RWPE1 (cell line): ENCODE data around the gene ATP6V1B1.
A peak's percentile ranks its signal among the peaks of the same experiment; 100 is the strongest.

Experiments
- CTCF ChIA-PET: fragments of 350-600 bp; sonication (Branson Sonifier 250); formaldehyde crosslinking; extraction: SDS; loops from one replicate; lab custom pipeline; 2021; lab: Yijun Ruan, JAX
- POLR2A ChIA-PET: fragments of 400-600 bp; formaldehyde crosslinking; extraction: SDS; loops from one replicate; lab custom pipeline; 2020; ENCODE audit warnings: antibody characterized with exemption; ENCODE audit not compliant: low non-redundant PET; lab: Yijun Ruan, JAX
- DNase-seq: peaks from one replicate; pipeline ENCODE4 v3.0.0; 2012; ENCODE audit warnings: low spot score
- H3K27ac ChIP-seq: fragments of 450-650 bp; 2 replicates; pipeline ENCODE4 v1.5.1; 2017
- TF ChIP-seq, protein P1 (sequence below): fragments of 450-650 bp; conservative IDR thresholded peaks from 2 replicates; pipeline ENCODE4 v1.5.1; 2017; ENCODE audit warnings: low read depth, mild to moderate bottlenecking

ATP6V1B1 gene

GRCh38 chr2:70984228-70984575, 48.5 kb downstream of the ATP6V1B1 start:
- ChIA-PET POLR2A (no interaction called here), CTCF (interaction anchor here (0.6 to 1.4 kb wide), 2 partner anchors 17 to 117 kb away, joined by 3 read pairs; no protein-coding TSS in a partner anchor)
- no peak for DNase-seq
- TF ChIP-seq, protein P1, sequence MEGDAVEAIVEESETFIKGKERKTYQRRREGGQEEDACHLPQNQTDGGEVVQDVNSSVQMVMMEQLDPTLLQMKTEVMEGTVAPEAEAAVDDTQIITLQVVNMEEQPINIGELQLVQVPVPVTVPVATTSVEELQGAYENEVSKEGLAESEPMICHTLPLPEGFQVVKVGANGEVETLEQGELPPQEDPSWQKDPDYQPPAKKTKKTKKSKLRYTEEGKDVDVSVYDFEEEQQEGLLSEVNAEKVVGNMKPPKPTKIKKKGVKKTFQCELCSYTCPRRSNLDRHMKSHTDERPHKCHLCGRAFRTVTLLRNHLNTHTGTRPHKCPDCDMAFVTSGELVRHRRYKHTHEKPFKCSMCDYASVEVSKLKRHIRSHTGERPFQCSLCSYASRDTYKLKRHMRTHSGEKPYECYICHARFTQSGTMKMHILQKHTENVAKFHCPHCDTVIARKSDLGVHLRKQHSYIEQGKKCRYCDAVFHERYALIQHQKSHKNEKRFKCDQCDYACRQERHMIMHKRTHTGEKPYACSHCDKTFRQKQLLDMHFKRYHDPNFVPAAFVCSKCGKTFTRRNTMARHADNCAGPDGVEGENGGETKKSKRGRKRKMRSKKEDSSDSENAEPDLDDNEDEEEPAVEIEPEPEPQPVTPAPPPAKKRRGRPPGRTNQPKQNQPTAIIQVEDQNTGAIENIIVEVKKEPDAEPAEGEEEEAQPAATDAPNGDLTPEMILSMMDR: no peak
- H3K27ac ChIP-seq: no peak overlapping the region

DNA sequence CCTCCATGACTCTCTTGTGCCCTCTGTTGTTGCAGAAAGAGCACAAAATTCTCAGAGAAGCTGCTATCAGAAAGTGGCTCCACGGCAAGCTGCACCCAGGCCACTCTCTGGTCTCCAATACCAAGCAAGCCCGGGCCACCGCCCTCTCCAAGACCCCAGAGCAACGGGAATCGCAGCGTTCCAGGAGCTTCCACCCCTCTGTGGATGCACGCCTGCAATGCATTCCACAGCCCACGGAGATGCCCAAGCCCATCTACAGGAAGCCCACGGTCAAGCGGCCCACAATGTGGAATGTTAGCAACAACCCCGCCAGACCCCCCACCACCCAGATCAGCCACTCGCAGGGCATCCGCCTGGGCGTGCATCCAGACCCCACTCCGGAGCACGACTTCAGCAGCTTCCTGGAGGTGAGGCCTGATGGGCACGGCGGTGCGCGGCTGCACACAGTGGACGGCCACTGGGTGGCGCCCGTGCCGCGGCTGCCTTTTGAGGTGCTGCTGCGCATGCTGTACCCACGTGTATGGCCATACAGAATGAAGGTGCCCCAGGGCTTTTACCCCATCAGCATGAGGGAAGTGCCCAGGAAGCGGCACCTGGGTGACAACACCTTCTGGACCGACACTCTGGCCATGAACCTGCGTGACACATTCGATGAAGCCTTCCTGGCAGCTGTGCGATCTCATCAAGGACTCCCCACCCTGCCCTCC, 49.0 kb downstream of the ATP6V1B1 start:
- CTCF ChIA-PET: interaction anchor here (1.4 kb wide), 1 partner anchor 17 kb away, joined by 3 read pairs; no protein-coding TSS in a partner anchor
- no peak overlapping the region for H3K27ac ChIP-seq
- POLR2A ChIA-PET: no interaction called here
- DNase-seq: peak; percentile 30
- TF ChIP-seq, protein P1: peak; percentile 57

DNA sequence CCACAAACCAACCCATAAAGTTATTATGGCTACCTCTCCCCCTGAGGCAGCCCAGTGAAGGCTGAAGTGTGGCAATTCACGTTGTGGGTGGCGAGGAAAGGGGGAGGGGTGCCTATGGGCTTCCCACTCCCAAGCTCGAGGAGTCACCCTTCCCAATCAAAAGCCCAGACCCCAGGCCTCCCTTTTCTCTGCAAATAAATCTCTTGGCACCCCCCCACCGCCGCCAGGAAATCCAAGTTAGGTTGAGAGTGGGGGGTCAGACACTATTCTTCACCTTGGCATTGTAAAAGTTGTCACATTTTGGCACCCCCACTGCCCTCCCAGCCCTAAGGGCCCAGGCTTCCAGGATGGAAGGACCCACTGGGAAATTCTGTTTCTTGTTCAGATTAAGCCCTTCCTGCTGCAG, 49.6 kb downstream of the ATP6V1B1 start:
- TF ChIP-seq, protein P1: no peak
- DNase-seq: no peak
- POLR2A ChIA-PET: no interaction called here
- CTCF ChIA-PET: interaction anchor here (0.5 to 1.4 kb wide), 2 partner anchors 16 to 238 kb away, joined by 3 to 6 read pairs; no protein-coding TSS in a partner anchor
- H3K27ac ChIP-seq: no peak overlapping the region

DNA sequence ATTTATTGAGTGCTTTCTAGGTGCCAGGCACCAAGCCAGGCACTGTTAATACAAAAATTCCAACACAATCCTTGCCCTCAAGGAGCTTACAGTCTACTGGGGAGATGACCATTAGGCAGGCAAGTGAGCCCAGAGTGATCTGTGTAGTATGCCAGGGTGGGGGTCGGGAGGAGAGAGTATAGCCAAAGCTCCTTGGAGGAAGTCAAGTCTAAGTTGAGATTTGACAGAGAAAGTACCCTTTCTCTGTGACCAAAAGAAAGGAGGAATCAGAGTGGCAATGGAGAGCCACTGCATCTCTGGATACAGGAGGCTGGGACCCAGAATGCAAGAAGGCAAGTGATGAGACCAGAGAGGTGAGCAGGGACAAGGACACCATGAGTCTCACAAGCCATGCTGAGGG, 50.3 kb downstream of the ATP6V1B1 start:
- ChIA-PET POLR2A (no interaction called here), CTCF (interaction anchor here (0.6 kb wide), 1 partner anchor 73 kb away, joined by 3 read pairs; no protein-coding TSS in a partner anchor)
- no peak for DNase-seq

DNA sequence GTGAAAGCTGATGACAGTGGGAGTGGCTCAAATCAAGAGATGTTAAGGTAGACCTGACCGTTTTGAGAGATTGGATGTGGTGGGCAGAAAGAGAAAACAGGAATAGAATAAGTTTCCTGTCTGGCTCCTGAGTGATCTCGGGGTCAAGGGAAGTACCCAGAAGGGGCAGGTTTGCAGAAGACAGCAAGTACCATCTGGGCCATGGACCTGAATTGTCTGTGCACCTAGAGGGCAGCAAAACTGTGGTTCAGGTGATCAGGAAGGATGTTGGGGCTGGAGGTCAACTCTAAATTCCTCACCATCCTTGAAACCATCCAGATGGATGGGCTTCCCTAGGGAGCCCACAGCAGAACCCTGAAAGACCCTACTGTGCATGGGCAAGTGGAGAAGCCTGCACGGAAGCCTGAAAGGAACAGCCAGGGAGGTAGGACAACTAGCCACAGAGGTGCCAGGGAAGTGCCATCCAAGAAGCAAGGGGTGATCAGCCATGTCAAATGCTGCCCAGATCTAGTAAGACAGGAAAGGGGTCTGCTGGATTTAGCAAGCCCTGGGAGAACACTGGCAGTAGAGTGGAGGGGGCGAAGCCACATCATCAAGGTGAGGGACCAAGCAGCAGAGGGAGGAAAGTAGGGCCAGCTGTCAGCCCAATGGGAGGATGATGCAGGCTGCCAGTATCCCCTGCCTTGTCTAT, 50.9 kb downstream of the ATP6V1B1 start:
- ChIA-PET POLR2A (no interaction called here), CTCF (interaction anchor here (0.6 kb wide), 1 partner anchor 74 kb away, joined by 3 read pairs; no protein-coding TSS in a partner anchor)
- TF ChIP-seq, protein P1: no peak
- no peak overlapping the region for H3K27ac ChIP-seq
- DNase-seq: no peak

More for the DNA sequence above, 50.3 kb downstream of the ATP6V1B1 start:
- TF ChIP-seq, protein P1: no peak
- no peak overlapping the region for H3K27ac ChIP-seq

- TF ChIP-seq, protein P1: no peak
- ChIA-PET CTCF (interaction anchor here (0.5 kb wide), 1 partner anchor 347 kb away, joined by 3 read pairs; no protein-coding TSS in a partner anchor), POLR2A (no interaction called here)
- H3K27ac ChIP-seq: no peak overlapping the region
- no peak for DNase-seq
These were observed 51.7 kb downstream of the ATP6V1B1 start for GRCh38 chr2:70987386-70987785.
